DOHH2 (cell line): ENCODE results near the gene NFKBIZ.

ENCODE experiments used
- H3F3A ChIP-seq: fragments of 200-600 bp; sonication (generic), shearing (Covaris generic); 2 replicates; pipeline ENCODE4 v1.6.0; 2016; ENCODE audit warnings: antibody characterized with exemption, mild to moderate bottlenecking; ENCODE audit not compliant: control insufficient read depth, insufficient read depth
- H3K27ac ChIP-seq: fragments of 200-600 bp; sonication (generic); 2 replicates; pipeline ENCODE4 v1.5.1; 2014; ENCODE audit warnings: low read depth, mild to moderate bottlenecking, low read length, moderate library complexity
- H3K27me3 ChIP-seq: fragments of 200-600 bp; sonication (generic); 2 replicates; pipeline ENCODE4 v1.6.1; 2014; ENCODE audit warnings: mild to moderate bottlenecking, low read length, mixed read lengths; ENCODE audit not compliant: control insufficient read depth
- H3K36me3 ChIP-seq: fragments of 200-600 bp; sonication (generic); 2 replicates; pipeline ENCODE4 v1.6.1; 2014; ENCODE audit warnings: mild to moderate bottlenecking, low read length, moderate library complexity, mixed read lengths; ENCODE audit not compliant: control insufficient read depth
- H3K4me1 ChIP-seq: fragments of 200-600 bp; sonication (generic); 2 replicates; pipeline ENCODE4 v1.6.1; 2014; ENCODE audit warnings: mild to moderate bottlenecking, low read length, mixed read lengths; ENCODE audit not compliant: control insufficient read depth
- H3K4me2 ChIP-seq: fragments of 200-600 bp; sonication (generic); 2 replicates; pipeline ENCODE4 v1.6.0; 2014; ENCODE audit warnings: mild to moderate bottlenecking, low read length, moderate library complexity
- H3K4me3 ChIP-seq: fragments of 200-600 bp; sonication (generic); 2 replicates; pipeline ENCODE4 v1.5.1; 2014; ENCODE audit warnings: mild to moderate bottlenecking, low read length, mixed read lengths
- H3K79me2 ChIP-seq: fragments of 200-600 bp; sonication (generic); 2 replicates; pipeline ENCODE4 v1.6.1; 2014; ENCODE audit warnings: mild to moderate bottlenecking, low read length, mixed read lengths; ENCODE audit not compliant: control insufficient read depth
- H3K9me2 ChIP-seq: fragments of 200-600 bp; sonication (generic); replicated peaks from 2 replicates; pipeline ENCODE4 v1.6.1; 2014; ENCODE audit warnings: mild to moderate bottlenecking, low read length, mixed read lengths; ENCODE audit not compliant: control insufficient read depth
- H3K9me3 ChIP-seq: fragments of 200-600 bp; sonication (generic); 2 replicates; pipeline ENCODE4 v1.6.1; 2014; ENCODE audit warnings: antibody characterized with exemption, low read length, mixed read lengths; ENCODE audit not compliant: control insufficient read depth, insufficient read depth
- H4K20me1 ChIP-seq: fragments of 200-600 bp; sonication (generic); 2 replicates; pipeline ENCODE4 v1.6.0; 2014; ENCODE audit warnings: low read depth, mild to moderate bottlenecking, antibody characterized with exemption, low read length, moderate library complexity; ENCODE audit not compliant: control insufficient read depth, insufficient read depth
- EZH2phosphoT487 ChIP-seq: fragments of 200-600 bp; sonication (generic); IDR thresholded peaks from 2 replicates; pipeline ENCODE4 v1.6.1; 2017; ENCODE audit warnings: borderline replicate concordance, mild to moderate bottlenecking, antibody characterized with exemption, low read length, moderate library complexity, mixed read lengths
- TF ChIP-seq, protein P1 (sequence below): fragments of 200-600 bp; sonication (generic); IDR thresholded peaks from one replicate; pipeline ENCODE4 v1.5.1; 2014; ENCODE audit warnings: antibody characterized with exemption, mild to moderate bottlenecking, low read depth, low read length; ENCODE audit not compliant: poor library complexity, severe bottlenecking

Gene NFKBIZ

GRCh38 chr3:101824702-101825101 is 24.6 kb upstream of the NFKBIZ start:
- Histone ChIP-seq H3K4me3 (no peak overlapping the region), H3F3A (peaks cover 18% of the 10 kb centered on the region), H3K9me2 (no peaks in the 10 kb centered on the region), H3K4me1 (peaks cover 34% of the 10 kb centered on the region), H3K27me3 (no peaks in the 10 kb centered on the region), H3K4me2 (no peak overlapping the region), H3K27ac (no peak overlapping the region), H3K79me2 (peaks cover 19% of the 10 kb centered on the region), H4K20me1 (no peaks in the 10 kb centered on the region), H3K9me3 (no peaks in the 10 kb centered on the region), H3K36me3 (peaks cover 21% of the 10 kb centered on the region)
- TF ChIP-seq EZH2phosphoT487, result no peak
- TF ChIP-seq, protein P1, sequence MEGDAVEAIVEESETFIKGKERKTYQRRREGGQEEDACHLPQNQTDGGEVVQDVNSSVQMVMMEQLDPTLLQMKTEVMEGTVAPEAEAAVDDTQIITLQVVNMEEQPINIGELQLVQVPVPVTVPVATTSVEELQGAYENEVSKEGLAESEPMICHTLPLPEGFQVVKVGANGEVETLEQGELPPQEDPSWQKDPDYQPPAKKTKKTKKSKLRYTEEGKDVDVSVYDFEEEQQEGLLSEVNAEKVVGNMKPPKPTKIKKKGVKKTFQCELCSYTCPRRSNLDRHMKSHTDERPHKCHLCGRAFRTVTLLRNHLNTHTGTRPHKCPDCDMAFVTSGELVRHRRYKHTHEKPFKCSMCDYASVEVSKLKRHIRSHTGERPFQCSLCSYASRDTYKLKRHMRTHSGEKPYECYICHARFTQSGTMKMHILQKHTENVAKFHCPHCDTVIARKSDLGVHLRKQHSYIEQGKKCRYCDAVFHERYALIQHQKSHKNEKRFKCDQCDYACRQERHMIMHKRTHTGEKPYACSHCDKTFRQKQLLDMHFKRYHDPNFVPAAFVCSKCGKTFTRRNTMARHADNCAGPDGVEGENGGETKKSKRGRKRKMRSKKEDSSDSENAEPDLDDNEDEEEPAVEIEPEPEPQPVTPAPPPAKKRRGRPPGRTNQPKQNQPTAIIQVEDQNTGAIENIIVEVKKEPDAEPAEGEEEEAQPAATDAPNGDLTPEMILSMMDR, result no peak

- Histone ChIP-seq H3K4me3 (peak overlapping the region; percentile 39), H3K4me1 (peaks cover 40% of the 10 kb centered on the region), H4K20me1 (no peaks in the 10 kb centered on the region), H3K4me2 (peak overlapping the region; percentile 55), H3K27ac (peak overlapping the region; percentile 36), H3K27me3 (no peaks in the 10 kb centered on the region), H3K36me3 (peaks cover 22% of the 10 kb centered on the region), H3K9me2 (no peaks in the 10 kb centered on the region), H3K9me3 (no peaks in the 10 kb centered on the region), H3K79me2 (peaks cover 32% of the 10 kb centered on the region), H3F3A (peaks cover 18% of the 10 kb centered on the region)
- TF ChIP-seq EZH2phosphoT487, result no peak
- TF ChIP-seq, protein P1, result no peak
Measured at GRCh38 chr3:101825904-101826445, 23.3 kb upstream of the NFKBIZ start.

- Histone ChIP-seq H3K27ac (peak overlapping the region; percentile 81), H3K79me2 (peaks cover 46% of the 10 kb centered on the region), H3F3A (peaks cover 13% of the 10 kb centered on the region)
Measured at GRCh38 chr3:101827211-101828174, 21.8 kb upstream of the NFKBIZ start.

More at GRCh38 chr3:101827211-101828174, 21.8 kb upstream of the NFKBIZ start:
- H3K9me2 ChIP-seq, result no peaks in the 10 kb centered on the region
- H3K9me3 ChIP-seq, result no peaks in the 10 kb centered on the region
- peak overlapping the region; percentile 78 for H3K4me3 ChIP-seq
- H3K4me2 ChIP-seq, result peak overlapping the region; percentile 80
- H3K4me1 ChIP-seq, result peaks cover 47% of the 10 kb centered on the region
- H3K27me3 ChIP-seq, result no peaks in the 10 kb centered on the region
- H3K36me3 ChIP-seq, result peaks cover 16% of the 10 kb centered on the region
- no peak for TF ChIP-seq EZH2phosphoT487
- TF ChIP-seq, protein P1, result no peak
- H4K20me1 ChIP-seq, result no peaks in the 10 kb centered on the region
